ENCODE data around the gene EBF3.

The EBF3 gene

DNA sequence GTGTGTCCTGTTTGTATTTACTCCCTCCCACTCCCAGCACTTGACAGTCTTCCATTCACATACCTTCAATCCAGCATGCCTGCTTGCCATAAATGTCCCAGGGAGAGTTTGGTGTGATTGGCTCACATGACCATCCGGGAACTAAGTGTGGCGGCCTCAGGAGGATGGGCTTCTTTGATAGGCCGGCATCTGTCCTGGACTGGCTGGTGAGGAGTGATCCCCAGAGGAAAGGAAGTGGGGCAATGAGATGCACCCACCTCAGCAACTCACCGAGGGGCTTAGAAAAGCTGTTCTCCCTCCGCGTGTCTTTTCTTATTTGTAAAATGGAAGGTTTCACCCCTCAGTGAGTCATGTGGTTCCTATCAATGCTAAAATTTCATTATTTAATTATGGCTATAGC lies 14.9 kb upstream of the EBF3 start:
- Mint-ChIP-seq H3K27ac (no peak overlapping the region), H3K4me1 (ENCODE audit: low read depth) (no peaks in the 10 kb centered on the region), H3K4me3 (no peak overlapping the region), H3K9me3 (peaks cover 17% of the 10 kb centered on the region), H3K27me3 (peaks cover 82% of the 10 kb centered on the region), H3K36me3 (ENCODE audit: low read depth) (no peaks in the 10 kb centered on the region)
- DNase-seq, result no peak

GRCh38 chr10:129978322-129978721 lies 14.2 kb upstream of the EBF3 start:
- Mint-ChIP-seq H3K4me1 (ENCODE audit: low read depth) (no peaks in the 10 kb centered on the region), H3K4me3 (no peak overlapping the region), H3K27ac (no peak overlapping the region), H3K9me3 (peaks cover 15% of the 10 kb centered on the region), H3K36me3 (ENCODE audit: low read depth) (no peaks in the 10 kb centered on the region), H3K27me3 (peaks cover 82% of the 10 kb centered on the region)
- DNase-seq, result no peak

DNA sequence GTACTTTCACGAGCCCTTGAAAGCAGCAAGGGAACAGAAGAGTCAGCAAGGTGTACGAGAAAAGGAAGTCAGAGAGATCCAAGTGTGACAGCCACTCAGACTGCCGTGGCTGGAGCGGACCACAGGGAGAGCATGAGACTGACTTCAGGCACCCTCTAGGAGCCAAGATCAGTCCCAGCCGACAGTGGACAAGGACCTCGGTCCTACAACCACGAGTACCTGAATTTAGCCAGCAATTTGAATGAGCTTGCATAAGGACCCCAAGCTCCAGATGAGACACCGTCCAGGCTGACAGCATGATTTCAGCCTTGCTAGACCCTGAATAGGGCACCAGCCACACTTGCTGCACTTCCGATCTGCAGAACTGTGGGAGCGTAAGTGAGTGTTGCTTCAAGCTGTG lies 13.7 kb upstream of the EBF3 start:
- Mint-ChIP-seq H3K4me3 (no peak overlapping the region), H3K4me1 (ENCODE audit: low read depth) (no peaks in the 10 kb centered on the region), H3K27ac (no peak overlapping the region), H3K9me3 (peaks cover 10% of the 10 kb centered on the region), H3K27me3 (peaks cover 79% of the 10 kb centered on the region), H3K36me3 (ENCODE audit: low read depth) (no peaks in the 10 kb centered on the region)
- DNase-seq, result no peak

DNA sequence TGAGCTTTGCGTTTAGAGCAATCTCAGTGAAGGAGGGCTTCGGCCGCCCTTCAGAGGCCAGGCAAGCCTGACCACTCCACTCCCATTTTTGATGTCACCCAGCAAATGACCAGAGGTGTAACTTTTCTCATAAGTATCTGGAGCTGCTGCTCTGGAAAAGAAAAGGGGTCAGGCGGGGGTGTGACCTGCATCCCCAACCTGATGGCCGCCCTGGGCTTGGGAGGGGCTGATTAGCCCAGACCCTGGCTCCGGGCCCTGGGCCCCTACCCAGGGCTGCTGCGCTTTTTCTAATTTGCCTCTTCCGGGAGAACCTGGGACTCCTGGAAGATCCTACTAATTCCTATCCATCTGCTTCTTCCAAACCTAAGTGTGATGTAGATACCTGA lies 9.6 kb upstream of the EBF3 start:
- Mint-ChIP-seq H3K4me1 (ENCODE audit: low read depth) (peaks cover 13% of the 10 kb centered on the region), H3K27ac (no peak overlapping the region), H3K27me3 (peaks cover 87% of the 10 kb centered on the region), H3K36me3 (ENCODE audit: low read depth) (no peaks in the 10 kb centered on the region), H3K9me3 (no peaks in the 10 kb centered on the region), H3K4me3 (no peak overlapping the region)
- DNase-seq, result no peak

DNA sequence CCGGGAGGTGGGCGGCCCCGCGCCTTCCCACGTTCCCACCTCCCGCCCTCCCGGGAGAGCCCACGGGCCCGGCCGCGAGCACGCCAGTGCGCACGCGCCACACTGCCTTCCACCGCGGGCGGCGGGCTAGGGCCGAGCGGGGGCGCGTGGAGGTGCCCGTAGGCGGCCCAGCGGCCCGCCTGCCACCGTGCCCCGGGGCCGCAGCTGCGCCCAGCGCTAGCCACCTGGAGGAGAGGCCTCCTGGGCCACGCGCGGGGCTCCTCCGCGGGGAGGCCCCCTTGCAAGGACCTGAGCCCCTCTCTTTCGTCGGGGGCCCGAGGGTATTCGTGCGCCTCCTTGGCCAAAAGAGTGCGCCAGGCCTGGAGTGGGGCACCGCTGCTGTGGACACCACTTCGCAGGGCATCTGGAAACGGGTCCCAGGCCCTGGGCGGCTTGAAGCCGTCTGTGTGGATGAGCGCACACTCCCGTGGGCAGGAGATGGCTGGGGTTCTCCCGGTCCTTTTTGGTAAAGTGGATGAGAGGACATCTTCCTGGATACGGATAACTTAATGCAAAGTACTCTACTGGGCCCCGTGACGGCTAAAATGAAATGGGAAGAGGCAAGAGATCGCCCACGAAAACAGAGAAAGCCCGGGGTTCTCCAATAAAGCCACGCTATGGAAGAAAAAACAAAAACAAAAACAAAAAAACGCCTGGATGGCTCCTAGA lies 9.0 kb upstream of the EBF3 start:
- DNase-seq, result no peak
- Mint-ChIP-seq H3K4me3 (no peak overlapping the region), H3K36me3 (ENCODE audit: low read depth) (no peaks in the 10 kb centered on the region), H3K27me3 (peaks cover 87% of the 10 kb centered on the region), H3K27ac (no peak overlapping the region), H3K4me1 (ENCODE audit: low read depth) (peaks cover 13% of the 10 kb centered on the region), H3K9me3 (no peaks in the 10 kb centered on the region)

DNA sequence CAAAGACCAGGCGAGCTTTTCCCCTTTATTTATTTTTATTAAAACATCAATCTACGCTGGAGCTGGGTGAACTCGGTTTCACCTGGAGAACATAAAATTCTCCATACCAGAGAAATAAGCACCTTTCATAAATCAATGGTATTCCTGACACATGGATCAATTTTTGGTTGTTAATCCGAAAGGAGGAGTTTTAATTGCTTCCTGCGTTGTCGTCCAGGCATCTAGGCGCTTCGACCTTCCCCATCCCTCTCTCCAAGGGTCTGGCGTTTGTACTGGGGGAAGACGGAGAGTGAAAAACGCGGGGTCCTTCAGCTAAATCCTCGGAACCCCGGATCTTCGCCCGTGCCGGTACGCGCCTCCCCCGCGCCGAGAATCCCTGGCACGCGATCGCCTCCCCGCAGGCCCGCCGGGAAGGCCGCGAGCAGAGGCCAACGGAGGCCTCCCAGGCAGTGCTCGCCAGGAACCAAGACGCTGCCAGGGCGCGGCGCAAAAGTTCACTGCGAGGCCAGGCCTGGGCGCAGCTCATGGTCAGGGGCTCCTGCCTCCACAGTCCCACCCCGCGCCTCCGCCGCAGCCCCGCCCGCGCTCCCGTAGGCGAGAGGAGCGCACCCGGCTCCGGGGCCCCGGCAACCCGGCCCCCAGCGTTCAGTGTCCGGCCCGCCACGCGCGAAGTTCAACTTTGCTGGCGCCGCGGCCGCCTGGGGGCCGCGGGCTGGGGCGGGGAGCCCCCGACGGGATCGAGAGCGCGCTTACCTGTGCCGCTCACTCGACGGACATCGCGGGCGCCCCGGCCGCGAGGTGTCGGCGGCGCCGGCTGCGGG lies 8.3 kb upstream of the EBF3 start:
- Mint-ChIP-seq H3K36me3 (ENCODE audit: low read depth) (no peaks in the 10 kb centered on the region), H3K27ac (peak overlapping the region; percentile 27), H3K27me3 (peaks cover 86% of the 10 kb centered on the region), H3K4me1 (ENCODE audit: low read depth) (peaks cover 13% of the 10 kb centered on the region), H3K4me3 (no peak overlapping the region), H3K9me3 (no peaks in the 10 kb centered on the region)
- DNase-seq, result no peak

DNA sequence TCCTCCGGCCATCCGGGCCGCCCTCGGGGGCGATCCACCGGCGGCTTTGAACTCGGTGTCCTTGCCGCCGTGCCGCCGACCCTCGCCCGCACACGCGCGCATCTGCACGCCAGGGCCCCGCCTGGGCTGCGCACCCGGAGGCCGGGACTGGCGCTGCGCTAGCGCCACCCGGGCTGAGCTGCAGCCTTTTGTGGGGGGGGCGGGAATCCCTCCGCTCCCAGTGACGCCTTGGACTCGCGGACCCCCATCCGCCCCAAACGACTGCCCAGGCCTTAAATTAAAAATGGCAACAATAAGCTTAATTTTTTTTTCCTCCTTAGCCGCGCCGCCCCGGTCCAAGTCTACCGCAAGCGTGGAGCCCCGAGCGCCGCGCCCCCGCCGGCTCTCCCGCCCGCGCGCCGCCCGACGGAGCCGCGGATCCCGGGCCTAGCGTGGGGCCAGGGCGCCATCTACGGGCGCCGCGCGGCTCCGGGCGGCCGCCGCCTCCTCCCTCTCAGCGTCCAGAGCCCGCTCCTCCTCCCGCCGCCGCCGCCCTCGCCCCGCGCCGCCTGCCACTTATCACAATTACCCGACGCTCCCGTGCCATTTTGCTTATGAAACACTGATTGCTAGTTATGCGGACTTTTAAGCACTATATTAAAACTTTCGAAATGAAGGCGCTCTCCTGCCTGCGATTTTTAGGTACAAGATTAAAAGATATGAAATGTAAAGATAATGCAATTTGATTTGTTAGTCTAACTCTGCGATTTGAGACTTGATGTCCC lies 7.5 kb upstream of the EBF3 start:
- Mint-ChIP-seq H3K4me1 (ENCODE audit: low read depth) (peaks cover 13% of the 10 kb centered on the region), H3K27ac (peak overlapping the region; percentile 27), H3K36me3 (ENCODE audit: low read depth) (no peaks in the 10 kb centered on the region), H3K27me3 (peaks cover 79% of the 10 kb centered on the region), H3K9me3 (no peaks in the 10 kb centered on the region), H3K4me3 (no peak overlapping the region)
- peak; percentile 62 for DNase-seq

DNA sequence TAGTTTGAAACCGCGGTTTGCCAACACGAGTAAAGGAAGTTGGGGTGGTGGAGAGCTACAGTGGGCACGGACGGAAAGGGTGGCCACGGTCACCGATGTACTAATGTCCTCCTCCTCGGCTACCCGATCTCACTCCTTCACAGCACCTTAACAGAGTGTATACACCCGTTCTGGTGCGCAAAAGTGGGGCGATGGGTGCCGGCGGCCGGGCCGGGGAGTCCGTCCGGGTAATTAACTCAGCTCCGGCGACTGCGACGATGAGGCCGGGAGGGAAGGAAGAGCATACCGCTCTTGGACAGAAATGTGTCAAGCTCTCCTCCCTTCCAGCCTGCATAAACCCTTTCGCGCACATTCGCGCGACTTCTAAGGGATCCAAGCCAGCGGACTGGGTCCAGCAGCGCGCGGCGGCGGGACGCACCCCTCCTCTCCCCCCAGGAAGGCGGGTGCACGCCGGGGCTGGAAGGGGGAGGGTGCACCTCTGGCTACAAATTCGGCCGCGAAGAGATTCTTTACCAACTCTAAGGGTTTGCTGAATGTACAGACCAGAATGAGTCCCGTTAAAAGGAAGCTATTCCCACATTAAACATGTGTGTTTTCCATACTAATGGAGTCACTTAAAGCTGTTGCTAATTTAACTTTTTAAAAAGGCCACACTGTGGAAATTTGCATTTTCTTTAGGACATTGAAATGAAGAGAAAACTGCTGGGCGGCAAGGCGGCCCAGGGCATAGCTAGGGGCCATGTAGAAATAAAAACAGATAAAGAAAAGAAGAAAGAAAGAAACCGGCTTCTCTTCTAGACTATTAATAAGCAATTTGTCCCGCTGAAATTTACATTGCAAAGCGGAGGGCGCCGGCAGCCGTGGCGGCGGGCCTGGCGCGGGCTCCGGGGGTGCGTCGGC lies 6.6 kb upstream of the EBF3 start:
- peaks cover 13% of the 10 kb centered on the region for H3K4me1 Mint-ChIP-seq (ENCODE audit: low read depth)
- no peak overlapping the region for H3K4me3 Mint-ChIP-seq
- H3K36me3 Mint-ChIP-seq (ENCODE audit: low read depth), result no peaks in the 10 kb centered on the region
- H3K27me3 Mint-ChIP-seq, result peaks cover 79% of the 10 kb centered on the region
- peak overlapping the region; percentile 64 for H3K27ac Mint-ChIP-seq
- DNase-seq, result peak; percentile 36
- H3K9me3 Mint-ChIP-seq, result no peaks in the 10 kb centered on the region

- peaks cover 13% of the 10 kb centered on the region for H3K4me1 Mint-ChIP-seq (ENCODE audit: low read depth)
- H3K27ac Mint-ChIP-seq, result peak overlapping the region; percentile 58
- H3K9me3 Mint-ChIP-seq, result no peaks in the 10 kb centered on the region
- H3K4me3 Mint-ChIP-seq, result no peak overlapping the region
- H3K27me3 Mint-ChIP-seq, result peaks cover 77% of the 10 kb centered on the region
- DNase-seq, result no peak
- H3K36me3 Mint-ChIP-seq (ENCODE audit: low read depth), result no peaks in the 10 kb centered on the region
These were observed 5.9 kb upstream of the EBF3 start for GRCh38 chr10:129969911-129970464.

GRCh38 chr10:129969184-129969910 lies 5.3 kb upstream of the EBF3 start:
- Mint-ChIP-seq H3K4me3 (no peak overlapping the region), H3K27me3 (peaks cover 74% of the 10 kb centered on the region), H3K4me1 (ENCODE audit: low read depth) (peaks cover 15% of the 10 kb centered on the region), H3K36me3 (ENCODE audit: low read depth) (no peaks in the 10 kb centered on the region), H3K9me3 (no peaks in the 10 kb centered on the region), H3K27ac (peak overlapping the region; percentile 58)
- DNase-seq, result no peak

GRCh38 chr10:129968853-129969183 lies 4.7 kb upstream of the EBF3 start:
- no peaks in the 10 kb centered on the region for H3K36me3 Mint-ChIP-seq (ENCODE audit: low read depth)
- peak; percentile 60 for DNase-seq
- no peak overlapping the region for H3K4me3 Mint-ChIP-seq
- H3K27ac Mint-ChIP-seq, result no peak overlapping the region
- H3K27me3 Mint-ChIP-seq, result peaks cover 69% of the 10 kb centered on the region
- H3K4me1 Mint-ChIP-seq (ENCODE audit: low read depth), result peaks cover 16% of the 10 kb centered on the region
- no peaks in the 10 kb centered on the region for H3K9me3 Mint-ChIP-seq

DNA sequence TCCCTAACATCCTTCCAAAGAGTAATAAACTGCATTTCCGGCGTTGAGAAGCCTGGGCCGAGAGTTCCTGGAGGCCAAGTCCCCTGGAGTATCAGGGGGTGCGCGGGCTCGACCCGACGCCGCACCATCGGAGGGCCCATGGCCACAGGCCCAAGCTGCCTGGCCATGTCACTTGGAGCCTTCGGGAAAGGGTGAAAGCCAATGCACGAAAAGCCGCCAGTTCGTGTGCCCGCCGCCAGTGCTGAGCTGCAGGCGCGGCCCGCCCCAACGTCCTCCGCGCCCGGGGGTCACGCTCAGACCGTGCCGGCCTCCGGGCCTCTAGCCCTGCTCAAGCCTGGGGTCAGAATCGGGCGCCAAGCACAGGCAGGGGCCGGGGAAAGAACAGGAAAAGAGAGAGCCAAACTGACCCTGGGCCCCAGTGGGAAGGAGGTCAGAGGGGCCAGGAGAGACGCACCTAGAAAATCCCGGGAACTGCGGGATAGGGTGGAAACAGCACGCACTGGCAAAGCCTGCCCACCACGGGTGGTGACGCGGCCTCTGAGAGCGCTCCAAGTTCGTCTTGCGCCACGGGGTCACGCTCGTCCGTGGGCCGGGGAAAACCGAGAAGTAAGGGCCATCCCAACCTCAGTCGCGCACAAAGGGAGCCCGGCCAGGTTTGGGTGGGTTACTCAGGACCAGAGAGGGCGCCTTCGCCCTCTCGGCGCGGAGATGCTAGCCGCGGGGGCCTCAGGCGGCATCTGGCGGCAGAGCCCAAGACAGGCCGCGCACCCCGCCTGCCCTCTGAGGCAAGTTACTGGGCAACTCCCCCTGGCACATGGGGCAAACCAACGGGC lies 4.2 kb upstream of the EBF3 start:
- Mint-ChIP-seq H3K27me3 (peaks cover 65% of the 10 kb centered on the region), H3K36me3 (ENCODE audit: low read depth) (no peaks in the 10 kb centered on the region), H3K4me1 (ENCODE audit: low read depth) (peaks cover 17% of the 10 kb centered on the region), H3K9me3 (no peaks in the 10 kb centered on the region), H3K4me3 (no peak overlapping the region), H3K27ac (peak overlapping the region; percentile 52)
- DNase-seq, result no peak

- Mint-ChIP-seq H3K27ac (no peak overlapping the region), H3K9me3 (no peaks in the 10 kb centered on the region), H3K4me3 (no peak overlapping the region), H3K36me3 (ENCODE audit: low read depth) (no peaks in the 10 kb centered on the region), H3K27me3 (peaks cover 69% of the 10 kb centered on the region), H3K4me1 (ENCODE audit: low read depth) (peaks cover 21% of the 10 kb centered on the region)
- no peak for DNase-seq
These were observed 3.5 kb upstream of the EBF3 start for GRCh38 chr10:129967579-129968019.

Data from activated T-cell treated with anti-CD3 and anti-CD28 coated beads, Interleukin-2, amount 50 U/mL, for 24 hours (primary cell).